ENCODE data around the gene SART3. TPM values are rescaled to one million over a fixed set of nuclear protein-coding genes. Genes with fewer than 3 reads are reported as not detected.

Gene SART3
- total and polyA plus RNA-seq, 10 of the 15 experiments (the other 5 are each of a cell fraction or from before 2014, with no cell fraction given): 8.8 to 179 (median 54.9) TPM

- Histone ChIP-seq H3K27ac (ENCODE audit: control insufficient read depth, insufficient read depth) (no peak overlapping the region), H3K9me3 (replicated peaks; ENCODE audit: control insufficient read depth, insufficient read depth, low read length) (no peaks in the 10 kb centered on the region), H3K27me3 (replicated peaks in 1 of 2; ENCODE audit: control insufficient read depth in 2 of 2, insufficient read depth in 2 of 2, low read length in 1 of 2) (no peaks in the 10 kb centered on the region), H3K4me1 (ENCODE audit: control insufficient read depth, insufficient read depth, low read length) (no peaks in the 10 kb centered on the region), H3K4me2 (ENCODE audit: control insufficient read depth, insufficient read depth) (no peak overlapping the region), H4K20me1 (ENCODE audit: control insufficient read depth, insufficient read depth) (no peaks in the 10 kb centered on the region), H3K4me3 (no peak overlapping the region), H2AFZ (ENCODE audit: control insufficient read depth, low read depth, low read length) (no peak overlapping the region), H3K9ac (ENCODE audit: control insufficient read depth, insufficient read depth, low read length) (no peak overlapping the region), H3K79me2 (ENCODE audit: control insufficient read depth, insufficient read depth, low read length) (no peaks in the 10 kb centered on the region), H3K36me3 (ENCODE audit: control insufficient read depth in 2 of 2, insufficient read depth in 2 of 2, low read length in 1 of 2) (no peaks in the 10 kb centered on the region)
- ChIA-PET RAD21 (ENCODE audit: unreplicated experiment) (no interaction called here), SMC1A (ENCODE audit: uncharacterized antibody, unreplicated experiment) (interaction anchor here (0.9 to 1.0 kb wide), 2 partner anchors 21 to 23 kb away, joined by 4 to 5 read pairs; no protein-coding TSS in a partner anchor), CTCF (interaction anchor here (1.0 to 1.2 kb wide), 2 partner anchors 19 to 26 kb away, joined by 3 to 4 read pairs; no protein-coding TSS in a partner anchor), POLR2A (interaction anchor here (0.5 kb wide), 1 partner anchor 26 kb away, joined by 4 read pairs; no protein-coding TSS in a partner anchor)
- intact Hi-C loops (cut with micrococcal nuclease; ENCODE audit: unreplicated experiment): no loop called here
- in situ Hi-C loops (cut with MboI): no loop called here
- no peak for ATAC-seq
- no peak for DNase-seq (ENCODE audit: low read depth, low spot score)
- TF ChIP-seq HDAC6 (IDR thresholded peaks at IDR 0.05; ENCODE audit: unreplicated experiment): no peak
- no peak for TF ChIP-seq USF2 (IDR thresholded peaks at IDR 0.05; ENCODE audit: borderline replicate concordance, low read depth, low read length)
- TF ChIP-seq ZNF24 (IDR thresholded peaks at IDR 0.05): peak; percentile 92
- no peak for TF ChIP-seq SIN3A (IDR thresholded peaks at IDR 0.05; ENCODE audit: low read depth, low read length)
- TF ChIP-seq, protein P1, sequence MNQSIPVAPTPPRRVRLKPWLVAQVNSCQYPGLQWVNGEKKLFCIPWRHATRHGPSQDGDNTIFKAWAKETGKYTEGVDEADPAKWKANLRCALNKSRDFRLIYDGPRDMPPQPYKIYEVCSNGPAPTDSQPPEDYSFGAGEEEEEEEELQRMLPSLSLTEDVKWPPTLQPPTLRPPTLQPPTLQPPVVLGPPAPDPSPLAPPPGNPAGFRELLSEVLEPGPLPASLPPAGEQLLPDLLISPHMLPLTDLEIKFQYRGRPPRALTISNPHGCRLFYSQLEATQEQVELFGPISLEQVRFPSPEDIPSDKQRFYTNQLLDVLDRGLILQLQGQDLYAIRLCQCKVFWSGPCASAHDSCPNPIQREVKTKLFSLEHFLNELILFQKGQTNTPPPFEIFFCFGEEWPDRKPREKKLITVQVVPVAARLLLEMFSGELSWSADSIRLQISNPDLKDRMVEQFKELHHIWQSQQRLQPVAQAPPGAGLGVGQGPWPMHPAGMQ (IDR thresholded peaks at IDR 0.05; ENCODE audit: borderline replicate concordance): no peak
- WGBS (ENCODE audit: insufficient coverage, insufficient replicate concordance, low lambda C conversion rate, missing lambda C conversion rate): 68% methylated on average over 11 of the region's 11 CpGs
- BruUV-seq (replicated peaks): no TSS peak
- FAIRE-seq: no peak
Measured at GRCh38 chr12:108598553-108599250, 37.7 kb upstream of the SART3 start.

All from GM12878 (cell line).